GM21576 (cell line): ENCODE measurements around the gene CAP1.
"Not testable (repeated sequence)": the region's sequence is repeated elsewhere in the genome, so short reads cannot be mapped to it uniquely, and the experiment has no call there.

Experiments used
- ATAC-seq: cut with Tn5 transposase; IDR thresholded peaks from one replicate; pipeline ENCODE4 v1.9.1; 2021; ENCODE audit warnings: mild to moderate bottlenecking, moderate library complexity; ENCODE audit not compliant: unreplicated experiment

The CAP1 gene

GRCh38 chr1:40030528-40031135 is 9.9 kb upstream of the CAP1 start:
- ATAC-seq: no peak

DNA sequence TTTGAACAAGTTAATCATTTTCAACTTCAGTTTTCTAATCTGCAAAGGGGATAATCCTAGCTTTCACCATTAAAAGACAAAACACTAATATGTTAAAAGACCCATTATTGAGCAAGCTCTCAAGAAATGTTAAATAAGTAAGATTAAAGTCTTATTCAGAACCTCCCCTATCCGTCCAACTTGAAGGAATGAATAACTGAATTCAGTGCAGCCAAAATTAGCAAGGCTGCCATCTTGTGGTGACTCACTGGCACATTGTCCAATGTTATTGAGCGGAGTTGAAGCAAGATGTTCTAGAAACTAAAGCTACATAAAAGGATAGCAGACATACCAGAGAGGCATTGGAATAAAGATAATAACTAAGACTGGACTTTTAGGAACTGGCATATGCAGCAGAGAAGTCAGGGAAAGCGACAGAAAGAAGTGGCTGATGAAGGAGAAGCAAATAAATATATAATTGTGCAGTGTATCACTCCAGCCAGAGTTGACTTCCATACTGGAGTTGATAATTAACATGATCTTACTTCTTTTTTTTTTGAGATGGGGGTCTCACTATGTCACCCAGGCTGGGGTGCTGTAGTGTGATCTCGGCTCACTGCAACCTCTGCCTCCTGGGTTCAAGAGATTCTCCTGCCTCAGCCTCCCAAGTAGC is 8.2 kb upstream of the CAP1 start:
- ATAC-seq: no peak

DNA sequence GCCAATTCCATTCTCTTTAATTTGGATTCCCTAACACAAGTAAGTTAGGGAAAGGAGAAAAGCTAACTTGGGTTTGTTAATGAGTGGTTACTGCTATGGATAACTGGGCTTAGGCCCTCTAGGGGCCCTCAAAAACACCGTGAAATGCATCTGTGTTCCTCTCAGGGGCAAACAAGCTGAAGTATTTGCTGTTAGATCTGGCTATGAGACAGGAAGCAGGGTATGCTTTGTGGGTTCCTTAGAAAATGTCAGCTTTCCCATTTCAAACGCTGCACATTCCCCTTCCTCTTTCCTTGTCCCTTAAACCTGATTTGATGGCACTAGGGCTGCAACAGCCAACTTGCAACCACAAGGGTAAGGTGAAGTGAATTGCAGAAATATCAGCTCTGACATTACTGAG is 5.7 kb upstream of the CAP1 start:
- ATAC-seq: no peak

DNA sequence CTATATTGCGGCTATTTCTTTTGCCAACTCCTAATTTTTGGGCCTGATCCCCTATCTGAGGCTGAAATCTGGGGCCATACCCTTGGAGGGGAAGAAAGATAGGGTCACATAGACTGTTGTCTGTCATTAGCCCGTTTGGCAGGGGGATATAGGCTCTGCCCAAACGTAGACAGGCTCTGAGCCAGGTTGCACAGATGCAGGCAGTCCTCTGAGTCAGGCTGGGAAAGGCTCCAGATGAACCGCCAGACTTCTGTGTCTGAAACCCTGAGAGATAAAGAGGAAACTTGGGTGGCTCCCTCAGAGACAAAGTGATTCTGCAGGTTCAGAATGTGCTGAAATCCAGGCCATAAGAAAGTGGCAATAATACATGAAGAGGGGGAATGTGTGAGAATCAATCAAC is 4.0 kb upstream of the CAP1 start:
- no peak for ATAC-seq

- ATAC-seq: not testable (repeated sequence)
Observed at GRCh38 chr1:40037254-40037653, 3.3 kb upstream of the CAP1 start.

- ATAC-seq: no peak
Observed at GRCh38 chr1:40038697-40039096, 1.8 kb upstream of the CAP1 start.

GRCh38 chr1:40039245-40039756 is 1.2 kb upstream of the CAP1 start:
- ATAC-seq: no peak

DNA sequence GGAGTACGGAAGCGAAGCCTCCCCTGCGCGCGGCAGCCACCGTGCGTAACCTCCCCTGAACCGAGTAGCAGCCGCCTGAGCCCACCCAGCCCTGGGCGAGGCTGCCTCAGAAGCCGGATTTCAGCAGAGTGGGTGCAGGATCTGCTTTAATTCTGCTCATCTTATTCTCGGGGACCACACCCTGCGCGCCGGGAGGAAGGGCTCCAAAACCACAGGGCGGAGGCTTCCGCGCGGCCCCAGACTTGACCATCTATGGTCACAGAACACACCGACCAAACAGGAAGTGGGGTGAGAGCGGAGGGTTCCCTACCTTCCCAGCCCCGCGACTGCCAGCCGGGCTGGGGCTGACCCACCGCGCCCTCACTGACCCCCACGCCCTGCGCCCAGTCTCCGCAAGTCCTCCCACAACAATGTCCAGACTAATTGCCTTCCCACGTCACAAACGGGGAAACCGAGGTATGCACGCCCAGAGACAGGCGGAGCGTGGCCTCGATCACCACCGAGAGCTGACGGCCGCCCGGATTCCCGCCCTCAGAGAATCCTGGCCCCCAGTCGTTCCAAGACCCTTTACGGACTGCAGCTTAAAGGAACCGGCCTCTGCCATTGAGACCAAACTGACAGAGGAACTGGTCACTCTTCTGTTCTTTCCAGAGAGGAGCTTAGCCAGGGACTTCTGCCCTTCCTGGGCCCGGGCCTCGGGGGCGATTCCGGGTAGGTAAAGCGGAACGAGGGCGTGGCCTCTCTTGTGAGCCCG is 595 bp upstream of the CAP1 start:
- peak; percentile 49 for ATAC-seq

DNA sequence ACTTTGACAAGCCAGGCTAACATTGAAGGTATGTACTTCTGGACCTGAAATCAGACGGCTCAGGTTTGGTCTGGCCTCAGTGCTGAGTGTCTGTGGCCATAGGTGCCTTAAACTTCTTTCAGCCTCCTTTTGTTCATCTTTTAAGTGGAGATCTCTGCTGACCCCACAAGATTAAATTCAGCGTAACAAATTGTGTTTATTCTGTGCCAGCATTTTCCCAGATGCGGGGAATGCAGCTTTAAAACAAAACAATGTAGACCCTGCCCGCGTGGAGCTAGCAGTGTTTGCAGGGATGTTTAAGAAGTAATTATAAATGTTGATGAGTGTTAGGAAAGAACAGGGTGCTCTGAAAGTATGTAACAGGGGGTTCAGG is 923 bp downstream of the CAP1 start:
- ATAC-seq: no peak

DNA sequence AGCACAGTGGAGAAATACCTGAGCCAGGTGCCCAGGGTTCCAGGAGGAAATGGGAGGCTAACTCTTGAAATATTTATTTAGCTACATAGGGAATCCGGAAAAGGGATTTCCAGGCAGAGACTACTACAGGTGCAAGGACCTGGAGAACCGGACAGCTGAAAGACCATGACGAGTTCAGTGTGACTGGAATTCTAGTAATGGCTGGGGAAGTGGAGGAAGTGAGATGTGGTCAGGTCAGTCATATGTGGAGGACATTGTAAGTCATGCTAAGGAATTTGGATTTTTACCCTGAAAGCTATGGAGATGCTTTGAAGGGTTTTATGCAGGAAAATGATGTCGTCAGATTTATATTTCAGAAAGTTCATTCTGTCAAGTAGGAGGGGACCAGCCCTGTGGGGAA is 1.8 kb downstream of the CAP1 start:
- no peak for ATAC-seq

DNA sequence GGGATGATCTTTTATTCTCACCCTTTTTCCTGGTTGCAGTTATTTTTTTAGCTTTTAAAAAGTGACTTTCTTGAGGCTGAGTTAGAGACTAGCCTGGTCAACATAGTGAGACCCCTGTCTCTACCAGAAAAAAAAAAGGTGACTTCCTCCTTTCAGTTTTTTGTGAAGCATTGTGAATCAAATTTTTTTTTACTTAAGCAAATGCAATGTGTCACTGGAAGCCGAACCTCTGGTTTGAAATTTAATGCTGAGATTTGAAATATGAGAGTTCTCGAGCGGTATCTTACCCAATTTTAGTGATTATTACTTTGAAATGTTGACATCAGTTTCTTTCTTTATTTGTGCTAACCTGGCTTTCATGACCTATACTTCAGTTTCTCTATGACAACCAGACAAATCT is 3.6 kb downstream of the CAP1 start:
- ATAC-seq: no peak

GRCh38 chr1:40045182-40045581 is 4.7 kb downstream of the CAP1 start:
- no peak for ATAC-seq

- ATAC-seq: no peak
Observed at GRCh38 chr1:40045766-40046165, 5.2 kb downstream of the CAP1 start.

GRCh38 chr1:40047276-40047675 is 6.7 kb downstream of the CAP1 start:
- ATAC-seq: no peak

GRCh38 chr1:40047769-40048168 is 7.2 kb downstream of the CAP1 start:
- ATAC-seq: no peak

DNA sequence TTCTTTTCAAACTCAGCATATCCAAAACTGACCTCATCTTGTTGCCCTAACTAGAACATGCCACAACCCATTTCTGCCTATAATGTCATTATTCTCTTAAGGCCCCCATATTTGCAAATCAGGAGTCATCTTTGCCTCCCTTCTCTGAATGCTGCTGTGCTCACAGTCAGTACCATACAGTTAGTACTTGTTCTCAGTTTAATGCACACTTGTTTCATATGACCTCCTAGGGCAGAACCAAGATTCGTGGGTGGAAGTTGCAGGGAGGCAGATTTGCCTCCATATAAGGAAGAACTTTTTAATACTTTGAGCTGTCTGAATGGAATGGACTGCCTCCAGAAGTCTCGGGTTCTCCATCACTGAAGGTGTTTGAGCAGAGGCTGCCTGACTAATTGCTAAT is 9.2 kb downstream of the CAP1 start:
- ATAC-seq: no peak

- ATAC-seq: no peak
Observed at GRCh38 chr1:40050863-40051262, 10.3 kb downstream of the CAP1 start.

GRCh38 chr1:40053138-40053887 is 12.8 kb downstream of the CAP1 start:
- no peak for ATAC-seq

DNA sequence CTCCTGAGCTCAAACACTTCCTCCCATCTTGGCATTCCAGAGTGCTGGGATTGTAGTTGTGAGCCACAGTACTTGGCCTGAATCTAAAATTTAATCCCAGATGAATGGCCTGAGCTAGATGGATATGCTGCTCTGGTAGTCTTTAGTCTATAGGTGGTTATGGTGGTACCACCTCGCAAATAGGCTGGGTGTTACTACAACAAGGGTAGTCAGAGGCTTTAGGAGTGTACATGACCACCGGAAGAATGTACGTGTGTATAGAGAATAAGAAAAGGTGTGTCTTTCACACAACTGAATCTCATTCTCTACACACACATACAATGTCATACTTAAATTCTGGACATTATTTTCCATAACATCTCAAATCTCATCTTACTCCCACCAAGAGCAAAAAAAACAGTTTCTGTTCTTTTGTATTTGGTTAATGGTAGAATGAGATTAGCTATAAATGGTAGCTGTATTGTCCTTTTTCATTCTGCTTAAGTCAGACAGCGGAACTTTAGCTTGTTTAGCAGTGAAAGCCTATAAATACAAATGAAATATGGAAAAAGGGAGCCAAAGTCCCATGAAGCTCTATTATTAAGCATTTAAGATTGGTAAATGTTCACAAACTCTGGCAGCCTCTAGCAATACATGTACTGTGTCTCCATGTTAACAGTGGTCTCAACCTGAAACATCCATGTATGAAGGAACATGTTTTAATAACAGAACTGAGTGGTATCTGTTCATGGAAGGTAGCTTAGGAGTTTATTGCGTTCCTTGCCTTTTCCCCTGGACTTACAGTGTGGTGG is 16.2 kb downstream of the CAP1 start:
- ATAC-seq: no peak

DNA sequence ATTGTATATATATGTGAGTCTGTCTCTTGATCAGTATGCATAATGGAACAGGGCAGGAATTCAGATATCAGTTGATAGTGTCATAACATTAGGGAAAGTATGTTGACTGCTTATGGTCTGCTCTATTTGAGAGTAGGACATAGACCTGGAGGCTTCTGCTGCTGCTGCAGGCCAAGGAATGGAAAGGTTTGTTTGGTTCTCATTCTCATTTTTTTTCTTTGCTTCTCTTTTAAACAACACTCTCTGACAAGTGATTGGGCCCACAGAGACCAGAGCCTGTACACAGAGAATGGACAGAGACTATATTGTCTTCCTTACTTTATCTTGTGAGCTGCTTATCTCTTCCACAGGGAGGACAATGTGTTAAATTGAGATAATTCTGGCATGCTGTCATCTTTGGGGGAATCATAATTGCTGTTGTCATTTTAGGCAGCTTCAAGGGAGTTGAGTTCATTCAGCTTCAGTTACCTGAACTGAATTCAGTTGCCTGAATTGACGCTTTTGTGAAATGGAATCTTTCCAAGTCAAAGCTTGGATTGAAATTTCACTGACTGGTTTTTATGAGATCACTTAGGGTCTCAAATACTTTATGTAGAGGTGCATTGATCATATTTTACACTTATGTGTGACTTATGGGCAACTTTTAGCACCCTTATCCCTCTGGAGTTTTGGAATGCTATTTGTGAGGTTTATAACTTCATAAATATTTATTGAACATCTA is 16.9 kb downstream of the CAP1 start:
- no peak for ATAC-seq
